IMR-90 (cell line): ENCODE data around the gene AUTS2. TPM values are rescaled to one million over a fixed set of nuclear protein-coding genes. Genes with fewer than 3 reads are reported as not detected.

ENCODE experiments used
- ATAC-seq: fragments of 200-7000 bp; cut with Tn5 transposase; 2 replicates; pipeline ENCODE4 v1.9.1; 2020; ENCODE audit warnings: low read depth, mild to moderate bottlenecking, moderate library complexity
- BruUV-seq: library from RNA; stranded (reverse); fragments of 400-500 nt; replicated peaks from 2 replicates; lab custom pipeline; 2021; lab: Mats Ljungman, UMichigan
- CTCF ChIA-PET: fragments of 300-600 bp; formaldehyde crosslinking; extraction: SDS; loops from one replicate; lab custom pipeline; 2021; ENCODE audit warnings: antibody characterized with exemption; lab: Yijun Ruan, JAX
- POLR2A ChIA-PET: fragments of 300-600 bp; sonication (Branson Sonifier 250); formaldehyde crosslinking; loops from one replicate; lab custom pipeline; 2022; ENCODE audit warnings: antibody characterized with exemption; ENCODE audit not compliant: unreplicated experiment; lab: Charles Lee
- DNase-seq: peaks from one replicate; pipeline ENCODE4 v3.0.0; 2013
- H2AFZ ChIP-seq: replicated peaks from 2 replicates; pipeline ENCODE3; 2013; ENCODE audit warnings: low read length, mild to moderate bottlenecking; ENCODE audit not compliant: poor library complexity
- H2AK5ac ChIP-seq: 2 replicates; pipeline ENCODE4 v1.6.1; 2013; ENCODE audit warnings: low read depth, low read length, inconsistent platforms
- H2AK9ac ChIP-seq: replicated peaks from 2 replicates; pipeline ENCODE3; 2013; ENCODE audit warnings: mild to moderate bottlenecking, low read depth, low read length, moderate library complexity; ENCODE audit not compliant: poor library complexity
- H2BK120ac ChIP-seq: 2 replicates; pipeline ENCODE4 v1.6.1; 2013; ENCODE audit warnings: low read depth, low read length, inconsistent platforms
- H2BK15ac ChIP-seq: 3 replicates; pipeline ENCODE4 v1.6.1; 2013; ENCODE audit warnings: low read depth, low read length, inconsistent platforms
- H2BK20ac ChIP-seq: 2 replicates; pipeline ENCODE4 v1.6.1; 2013; ENCODE audit warnings: low read depth, mild to moderate bottlenecking, inconsistent platforms, low read length, moderate library complexity
- H2BK5ac ChIP-seq: 2 replicates; pipeline ENCODE4 v1.6.1; 2013; ENCODE audit warnings: mild to moderate bottlenecking, low read depth, low read length, inconsistent platforms; ENCODE audit not compliant: poor library complexity, severe bottlenecking
- H3K14ac ChIP-seq: replicated peaks from 2 replicates; pipeline ENCODE4 v1.6.1; 2013; ENCODE audit warnings: low read depth, low read length, inconsistent platforms
- H3K18ac ChIP-seq: 2 replicates; pipeline ENCODE4 v1.6.1; 2013; ENCODE audit warnings: low read depth, low read length, control low read depth
- H3K23ac ChIP-seq: 2 replicates; pipeline ENCODE4 v1.6.1; 2013; ENCODE audit warnings: low read depth, low read length, inconsistent platforms
- H3K27ac ChIP-seq: 2 replicates; pipeline ENCODE4 v1.5.1; 2013; ENCODE audit warnings: mild to moderate bottlenecking, control low read depth, low read length; ENCODE audit not compliant: insufficient read depth
- H3K27me3 ChIP-seq: 2 replicates; pipeline ENCODE4 v1.6.1; 2013; ENCODE audit warnings: low read length; ENCODE audit not compliant: control insufficient read depth, insufficient read depth
- H3K36me3 ChIP-seq: 2 replicates; pipeline ENCODE4 v1.6.1; 2013; ENCODE audit warnings: low read length, mixed read lengths; ENCODE audit not compliant: control insufficient read depth, insufficient read depth
- H3K4ac ChIP-seq: 2 replicates; pipeline ENCODE4 v1.6.1; 2013; ENCODE audit warnings: low read depth, low read length, inconsistent platforms
- H3K4me1 ChIP-seq: 2 replicates; pipeline ENCODE4 v1.6.1; 2013; ENCODE audit warnings: low read length, mixed read lengths; ENCODE audit not compliant: control insufficient read depth, insufficient read depth
- H3K4me2 ChIP-seq: 2 replicates; pipeline ENCODE4 v1.6.1; 2013; ENCODE audit warnings: low read depth, mild to moderate bottlenecking, control low read depth, low read length, moderate library complexity
- H3K4me3 ChIP-seq: 2 replicates; pipeline ENCODE4 v1.5.1; 2013; ENCODE audit warnings: low read depth, mild to moderate bottlenecking, control low read depth, low read length, moderate library complexity; ENCODE audit not compliant: insufficient read depth
- H3K56ac ChIP-seq: 2 replicates; pipeline ENCODE4 v1.6.1; 2013; ENCODE audit warnings: low read length, inconsistent platforms; ENCODE audit not compliant: insufficient read depth; ENCODE audit errors: extremely low read depth
- H3K79me1 ChIP-seq, 2 experiments: 2 replicates each; pipeline ENCODE4 v1.6.1; 2013; ENCODE audit warnings: low read length in 2 of 2, inconsistent platforms in 1 of 2, low read depth in 1 of 2
- H3K9ac ChIP-seq: 2 replicates; pipeline ENCODE4 v1.6.1; 2013; ENCODE audit warnings: low read depth, low read length, control low read depth
- H3K9me1 ChIP-seq: 2 replicates; pipeline ENCODE4 v1.6.1; 2013; ENCODE audit warnings: low read length, inconsistent platforms; ENCODE audit not compliant: insufficient read depth
- H3K9me3 ChIP-seq: 2 replicates; pipeline ENCODE4 v1.6.1; 2013; ENCODE audit warnings: low read length; ENCODE audit not compliant: control insufficient read depth, insufficient read depth
- H4K20me1 ChIP-seq: 2 replicates; pipeline ENCODE4 v1.6.1; 2013; ENCODE audit warnings: low read length, inconsistent platforms; ENCODE audit not compliant: insufficient read depth
- H4K5ac ChIP-seq: 2 replicates; pipeline ENCODE4 v1.6.1; 2013; ENCODE audit warnings: mild to moderate bottlenecking, low read depth, low read length, control low read depth
- H4K8ac ChIP-seq, 2 experiments: 2 replicates each; pipeline ENCODE4 v1.6.1; 2013; ENCODE audit warnings: low read depth in 2 of 2, low read length in 2 of 2, control low read depth in 1 of 2, inconsistent platforms in 1 of 2
- H4K91ac ChIP-seq: 2 replicates; pipeline ENCODE4 v1.6.1; 2013; ENCODE audit warnings: low read depth, low read length, inconsistent platforms; ENCODE audit not compliant: insufficient read depth
- BHLHE40 ChIP-seq: fragments of 150-350 bp; IDR thresholded peaks from 2 replicates; pipeline ENCODE4 v1.6.1; 2016; ENCODE audit warnings: mild to moderate bottlenecking, low read depth, low read length
- CEBPB ChIP-seq: IDR thresholded peaks from 2 replicates; pipeline ENCODE4 v1.6.1; 2012; ENCODE audit warnings: low read depth, low read length, improper control_type of control experiment
- CHD1 ChIP-seq: IDR thresholded peaks from 2 replicates; pipeline ENCODE4 v1.6.1; 2012; ENCODE audit warnings: low read depth, low read length, improper control_type of control experiment
- ELK1 ChIP-seq: fragments of 150-350 bp; IDR thresholded peaks from 2 replicates; pipeline ENCODE4 v1.6.1; 2016; ENCODE audit warnings: low read depth, mild to moderate bottlenecking, low read length, moderate library complexity, borderline replicate concordance
- FOS ChIP-seq: fragments of 150-350 bp; IDR thresholded peaks from 2 replicates; pipeline ENCODE4 v1.6.1; 2016; ENCODE audit warnings: low read depth, low read length
- MAFK ChIP-seq: IDR thresholded peaks from 2 replicates; pipeline ENCODE4 v1.6.1; 2012; ENCODE audit warnings: low read depth, low read length, improper control_type of control experiment
- MAZ ChIP-seq: IDR thresholded peaks from 2 replicates; pipeline ENCODE4 v1.6.1; 2012; ENCODE audit warnings: low read depth, mild to moderate bottlenecking, low read length, improper control_type of control experiment, moderate library complexity, borderline replicate concordance
- MXI1 ChIP-seq: IDR thresholded peaks from 2 replicates; pipeline ENCODE4 v1.6.1; 2012; ENCODE audit warnings: low read depth, mild to moderate bottlenecking, low read length, moderate library complexity, borderline replicate concordance
- NFE2L2 ChIP-seq: fragments of 150-350 bp; IDR thresholded peaks from 2 replicates; pipeline ENCODE4 v1.6.1; 2016; ENCODE audit warnings: low read depth, mild to moderate bottlenecking, low read length
- POLR2A ChIP-seq: IDR thresholded peaks from 2 replicates; pipeline ENCODE4 v1.6.1; 2012; ENCODE audit warnings: mild to moderate bottlenecking, low read depth, low read length
- RCOR1 ChIP-seq: IDR thresholded peaks from 2 replicates; pipeline ENCODE4 v1.6.1; 2012; ENCODE audit warnings: mild to moderate bottlenecking, low read length, improper control_type of control experiment; ENCODE audit not compliant: insufficient replicate concordance
- RFX5 ChIP-seq: IDR thresholded peaks from 2 replicates; pipeline ENCODE4 v1.8.0; 2012; ENCODE audit warnings: low read depth, mild to moderate bottlenecking, low read length, moderate library complexity
- SMC3 ChIP-seq: fragments of 150-350 bp; IDR thresholded peaks from 2 replicates; pipeline ENCODE4 v1.6.1; 2016; ENCODE audit warnings: low read depth, mild to moderate bottlenecking, antibody characterized with exemption, low read length, moderate library complexity
- WGBS, 2 experiments: methylation state at CpG; one replicate each; pipeline versions ENCODE4 v1.1.5 to v1.1.7; 2013; ENCODE audit warnings: missing lambda C conversion rate in 2 of 2; ENCODE audit not compliant: insufficient read length in 1 of 2; ENCODE audit errors: extremely low coverage in 2 of 2; 5-methylcytosine and 5-hydroxymethylcytosine counted together
- dilution Hi-C: fragments of 300-500 bp; cut with HindIII; formaldehyde crosslinking; loops from one replicate; pipeline ENCODE4 v1.14.3; 2018; ENCODE audit warnings: low sequenced_read_pairs; ENCODE audit not compliant: unreplicated experiment
- in situ Hi-C: fragments of 300-500 bp; cut with MboI; formaldehyde crosslinking; loops from 3 replicates; pipeline ENCODE4 v1.14.3; 2019; ENCODE audit warnings: low sequenced_read_pairs, inconsistent platforms, mixed read lengths
- intact Hi-C: fragments of 100-400 bp; cut with micrococcal nuclease; formaldehyde crosslinking; loops from 2 replicates; pipeline ENCODE4 v1.10.0; 2022
- polyA plus RNA-seq, 3 experiments: library from polyadenylated mRNA; depleted of rRNA; stranded (reverse); fragments of >200 nt; gene quantifications; 2 replicates each; pipeline ENCODE4 v1.2.3, GENCODE V29; 2012; ENCODE audit warnings: low replicate concordance in 1 of 3
- total RNA-seq: library from RNA; depleted of rRNA; stranded (reverse); fragments of >200 nt; gene quantifications from 2 replicates; pipeline ENCODE4 v1.2.3, GENCODE V29; 2012
- TF ChIP-seq, protein P1 (sequence below): fragments of 150-350 bp; IDR thresholded peaks from 2 replicates; pipeline ENCODE4 v1.6.1; 2017; ENCODE audit warnings: mild to moderate bottlenecking, antibody characterized with exemption, low read length, low read depth
- TF ChIP-seq, protein P2 (sequence below): conservative IDR thresholded peaks from 2 replicates; pipeline ENCODE4 v1.5.1; 2012; ENCODE audit warnings: mild to moderate bottlenecking, low read depth, low read length, improper control_type of control experiment

AUTS2 gene
- total and polyA plus RNA-seq, 2 of the 4 experiments (the other 2 are of a cell fraction): 0.90 to 3.0 TPM

- Histone ChIP-seq H3K14ac (no peak overlapping the region), H4K8ac (no peak overlapping the region), H3K9me1 (no peaks in the 10 kb centered on the region), H3K27me3 (no peaks in the 10 kb centered on the region), H3K9me3 (no peaks in the 10 kb centered on the region), H3K4me2 (no peak overlapping the region), H3K23ac (no peak overlapping the region), H2BK120ac (no peak overlapping the region), H2AK5ac (no peak overlapping the region), H3K36me3 (no peaks in the 10 kb centered on the region), H2BK20ac (no peak overlapping the region), H3K18ac (no peak overlapping the region), H4K5ac (no peak overlapping the region), H3K9ac (no peak overlapping the region), H2BK5ac (no peak overlapping the region), H3K56ac (no peak overlapping the region), H3K4me3 (no peak overlapping the region), H4K91ac (no peak overlapping the region), H3K79me1 (no peaks in the 10 kb centered on the region), H2AK9ac (no peak overlapping the region), H3K4ac (no peak overlapping the region), H3K27ac (no peak overlapping the region), H2BK15ac (no peak overlapping the region), H2AFZ (no peak overlapping the region), H3K4me1 (no peaks in the 10 kb centered on the region), H4K20me1 (no peaks in the 10 kb centered on the region)
- dilution Hi-C loops (no loop called here), intact Hi-C loops (no loop called here), in situ Hi-C loops (no loop called here)
- no peak for DNase-seq
- no CpG with 5 or more reads among the region's 3 CpGs for WGBS, 2 experiments
- ChIA-PET POLR2A (no interaction called here), CTCF (no interaction called here)
- no TSS peak for BruUV-seq
- no peak for TF ChIP-seq SMC3
- TF ChIP-seq RCOR1: no peak
- no peak for TF ChIP-seq ELK1
- TF ChIP-seq BHLHE40: no peak
- TF ChIP-seq MAFK: no peak
- TF ChIP-seq, protein P1, sequence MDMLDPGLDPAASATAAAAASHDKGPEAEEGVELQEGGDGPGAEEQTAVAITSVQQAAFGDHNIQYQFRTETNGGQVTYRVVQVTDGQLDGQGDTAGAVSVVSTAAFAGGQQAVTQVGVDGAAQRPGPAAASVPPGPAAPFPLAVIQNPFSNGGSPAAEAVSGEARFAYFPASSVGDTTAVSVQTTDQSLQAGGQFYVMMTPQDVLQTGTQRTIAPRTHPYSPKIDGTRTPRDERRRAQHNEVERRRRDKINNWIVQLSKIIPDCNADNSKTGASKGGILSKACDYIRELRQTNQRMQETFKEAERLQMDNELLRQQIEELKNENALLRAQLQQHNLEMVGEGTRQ: no peak
- TF ChIP-seq POLR2A: no peak
- no peak for TF ChIP-seq NFE2L2
- no peak for TF ChIP-seq FOS
- no peak for TF ChIP-seq RFX5
- TF ChIP-seq MXI1: no peak
- no peak for TF ChIP-seq CHD1
- TF ChIP-seq CEBPB: no peak
- TF ChIP-seq, protein P2, sequence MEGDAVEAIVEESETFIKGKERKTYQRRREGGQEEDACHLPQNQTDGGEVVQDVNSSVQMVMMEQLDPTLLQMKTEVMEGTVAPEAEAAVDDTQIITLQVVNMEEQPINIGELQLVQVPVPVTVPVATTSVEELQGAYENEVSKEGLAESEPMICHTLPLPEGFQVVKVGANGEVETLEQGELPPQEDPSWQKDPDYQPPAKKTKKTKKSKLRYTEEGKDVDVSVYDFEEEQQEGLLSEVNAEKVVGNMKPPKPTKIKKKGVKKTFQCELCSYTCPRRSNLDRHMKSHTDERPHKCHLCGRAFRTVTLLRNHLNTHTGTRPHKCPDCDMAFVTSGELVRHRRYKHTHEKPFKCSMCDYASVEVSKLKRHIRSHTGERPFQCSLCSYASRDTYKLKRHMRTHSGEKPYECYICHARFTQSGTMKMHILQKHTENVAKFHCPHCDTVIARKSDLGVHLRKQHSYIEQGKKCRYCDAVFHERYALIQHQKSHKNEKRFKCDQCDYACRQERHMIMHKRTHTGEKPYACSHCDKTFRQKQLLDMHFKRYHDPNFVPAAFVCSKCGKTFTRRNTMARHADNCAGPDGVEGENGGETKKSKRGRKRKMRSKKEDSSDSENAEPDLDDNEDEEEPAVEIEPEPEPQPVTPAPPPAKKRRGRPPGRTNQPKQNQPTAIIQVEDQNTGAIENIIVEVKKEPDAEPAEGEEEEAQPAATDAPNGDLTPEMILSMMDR: no peak
- TF ChIP-seq MAZ: no peak
- no peak for ATAC-seq
These were observed 361.7 kb downstream of the AUTS2 start for GRCh38 chr7:69959789-69960499.
